ENCODE data around the gene ABCB1.
"Not testable (repeated sequence)": the region's sequence is repeated elsewhere in the genome, so short reads cannot be mapped to it uniquely, and the experiment has no call there.

ABCB1 gene

DNA sequence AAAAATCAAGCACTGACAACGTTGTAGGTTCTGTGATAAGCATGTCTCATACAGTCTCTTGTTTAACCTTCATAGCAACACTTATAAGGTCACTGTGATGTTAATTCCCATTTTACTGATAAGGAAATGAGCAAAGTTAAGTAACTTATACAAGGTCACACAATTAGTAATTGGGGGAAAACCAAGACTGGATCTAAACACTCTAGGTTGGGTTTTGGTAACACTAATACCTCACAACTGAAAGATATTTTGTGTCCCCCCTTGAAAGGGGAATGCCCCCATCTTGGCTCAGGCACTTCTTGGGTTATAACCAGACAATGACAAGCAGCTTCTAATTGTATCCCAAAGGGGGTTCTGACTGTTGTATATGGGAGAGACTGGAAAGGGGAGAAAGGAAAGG, 89.2 kb downstream of the ABCB1 start:
- no peak for DNase-seq

DNA sequence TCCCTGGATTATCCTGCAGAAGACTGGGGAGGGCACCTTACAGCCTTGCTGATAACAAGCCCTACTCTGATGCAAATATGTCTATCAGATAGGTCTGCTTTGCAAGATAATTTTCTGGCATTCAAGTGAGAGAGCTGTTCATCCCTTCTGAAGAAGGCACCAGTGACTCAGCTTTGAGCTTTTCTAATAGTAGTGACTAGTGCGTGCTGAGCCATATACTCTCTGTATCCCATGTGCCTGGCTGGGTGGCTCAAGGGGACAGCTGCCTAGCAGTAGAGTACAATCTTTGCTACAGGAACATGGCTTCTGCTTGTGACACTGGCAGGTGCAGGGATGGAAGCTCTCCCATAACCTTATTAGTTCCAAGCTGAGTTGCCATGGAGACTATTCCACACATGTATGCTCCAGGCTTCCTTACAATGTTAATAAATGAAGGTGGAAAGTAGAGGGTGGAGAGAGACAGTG, 90.2 kb downstream of the ABCB1 start:
- no peak for DNase-seq

DNA sequence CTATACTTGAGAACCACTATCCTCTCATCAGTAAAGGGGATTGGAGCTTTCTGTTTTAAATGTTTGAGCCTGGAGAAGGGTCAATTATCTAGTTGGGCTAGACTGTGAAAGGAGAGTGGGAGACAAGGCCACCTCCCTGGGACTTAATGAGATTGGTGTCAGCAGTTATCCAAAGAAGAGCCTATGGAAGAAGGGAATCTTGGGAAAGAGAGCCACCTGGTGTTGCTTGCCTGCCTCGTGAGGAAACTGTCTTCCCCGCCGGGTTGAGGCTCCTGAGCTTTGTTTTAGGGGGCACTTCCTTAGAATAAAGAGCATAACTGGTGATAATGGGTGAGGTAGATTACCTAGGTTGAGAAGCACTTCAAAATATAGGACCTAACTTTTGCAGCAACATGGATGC, 93.2 kb downstream of the ABCB1 start:
- no peak for DNase-seq

DNA sequence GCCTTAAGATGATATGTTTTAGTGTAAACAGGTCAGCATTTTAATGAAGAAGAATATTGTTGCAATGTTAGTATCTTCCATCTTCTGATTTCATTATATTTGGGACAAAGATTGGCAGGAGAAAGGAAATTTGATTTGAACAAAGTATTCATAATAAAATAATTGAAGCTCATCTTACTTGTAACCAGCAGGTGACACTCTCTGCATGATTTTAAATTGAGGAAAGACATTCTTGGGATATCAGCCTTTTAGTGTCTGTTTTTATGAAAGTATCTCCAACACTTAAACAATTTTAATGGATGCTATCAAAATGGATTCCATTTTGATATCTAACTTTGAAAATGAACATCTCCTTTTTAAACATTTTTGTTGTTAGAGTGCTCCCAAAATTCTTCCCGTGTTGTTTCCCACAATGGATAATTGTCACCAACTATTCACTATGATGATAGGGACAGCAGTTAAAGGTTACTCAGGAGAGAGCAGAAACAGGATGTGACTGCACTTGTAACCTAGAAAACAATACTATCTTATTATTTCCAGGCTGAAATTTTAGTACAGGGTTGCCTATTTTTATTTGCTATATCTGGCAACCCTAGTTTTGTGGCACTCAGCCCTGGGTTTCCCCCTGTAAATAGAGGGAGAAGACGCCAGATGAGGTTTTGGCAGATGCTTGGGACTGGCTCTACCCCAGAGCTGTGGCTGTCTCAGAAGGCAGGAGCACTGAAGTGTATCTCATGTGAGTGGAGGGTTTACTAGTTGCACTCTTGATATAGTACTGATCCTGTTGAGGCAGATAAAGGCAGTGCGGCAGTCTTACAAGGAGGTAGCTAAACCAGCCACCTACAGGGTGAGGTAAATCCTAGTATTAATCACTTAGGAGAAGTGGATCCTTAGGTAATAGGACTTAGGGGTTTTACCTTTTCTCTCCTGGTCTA, 94.2 kb downstream of the ABCB1 start:
- no peak for DNase-seq

DNA sequence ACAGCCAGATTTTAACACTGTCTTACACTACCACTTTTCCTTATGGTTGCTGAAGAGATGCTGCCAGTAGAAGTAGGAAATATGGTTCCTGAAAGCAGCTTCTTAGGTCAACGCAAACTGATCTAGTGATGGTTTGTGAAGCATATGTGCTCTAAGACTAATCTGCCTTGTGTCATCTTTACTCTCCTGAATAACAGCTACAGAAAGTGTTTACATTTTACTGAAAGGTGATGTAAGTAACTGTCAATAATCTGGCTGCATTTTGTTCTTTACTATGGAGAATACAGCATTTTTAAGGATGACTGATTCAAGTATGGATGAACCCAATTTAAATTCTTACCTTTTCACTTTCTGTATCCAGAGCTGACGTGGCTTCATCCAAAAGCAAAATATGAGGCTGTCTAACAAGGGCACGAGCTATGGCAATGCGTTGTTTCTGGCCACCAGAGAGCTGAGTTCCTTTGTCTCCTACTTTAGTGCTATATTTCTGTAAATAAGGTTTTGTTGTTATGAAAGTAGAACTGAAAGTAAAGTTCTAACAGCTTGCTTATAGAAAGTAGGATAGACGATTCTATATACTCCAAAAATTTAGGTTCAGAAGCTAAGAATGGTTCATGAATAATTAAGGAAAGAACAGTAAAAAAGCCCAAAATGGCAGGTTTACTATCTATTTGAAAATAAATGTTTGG, 95.0 kb downstream of the ABCB1 start:
- DNase-seq: no peak

DNA sequence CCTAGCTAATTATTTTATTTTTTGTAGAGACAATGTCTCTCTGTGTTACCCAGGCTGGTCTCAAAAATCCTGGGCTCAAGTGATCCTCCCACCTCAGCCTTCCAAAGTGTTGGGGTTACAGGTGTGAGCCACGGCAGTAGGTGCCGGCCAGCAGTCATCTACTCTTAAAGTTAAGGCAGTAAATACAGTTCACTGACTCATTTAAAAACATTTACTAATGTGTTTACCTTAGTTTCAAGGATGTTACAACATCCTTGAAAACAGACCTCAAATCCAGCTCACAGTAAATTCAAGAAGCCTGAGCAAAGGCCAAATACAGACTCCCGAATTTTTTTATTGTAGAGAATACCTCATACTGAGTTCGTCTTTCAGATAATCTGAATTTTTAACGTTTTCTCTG, 95.6 kb downstream of the ABCB1 start:
- DNase-seq: no peak

DNA sequence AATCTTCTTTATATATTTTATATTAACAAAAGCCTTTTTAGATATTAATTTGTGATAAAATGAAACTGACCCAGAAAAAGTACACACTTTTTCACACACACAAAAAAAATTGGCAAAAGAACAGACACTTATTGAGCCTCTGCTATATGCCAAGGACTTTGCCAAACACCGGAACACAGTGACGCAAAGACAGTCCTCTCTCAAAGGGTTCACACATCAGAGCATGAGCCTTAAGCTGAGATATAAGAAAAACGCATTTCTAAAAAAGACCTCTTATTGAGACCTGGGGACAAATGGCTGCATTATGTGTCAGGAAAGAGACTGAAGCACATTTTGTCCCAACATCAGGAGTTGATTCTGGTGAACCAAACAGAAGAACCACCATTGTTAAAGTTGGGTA, 101.2 kb downstream of the ABCB1 start:
- no peak for DNase-seq

DNA sequence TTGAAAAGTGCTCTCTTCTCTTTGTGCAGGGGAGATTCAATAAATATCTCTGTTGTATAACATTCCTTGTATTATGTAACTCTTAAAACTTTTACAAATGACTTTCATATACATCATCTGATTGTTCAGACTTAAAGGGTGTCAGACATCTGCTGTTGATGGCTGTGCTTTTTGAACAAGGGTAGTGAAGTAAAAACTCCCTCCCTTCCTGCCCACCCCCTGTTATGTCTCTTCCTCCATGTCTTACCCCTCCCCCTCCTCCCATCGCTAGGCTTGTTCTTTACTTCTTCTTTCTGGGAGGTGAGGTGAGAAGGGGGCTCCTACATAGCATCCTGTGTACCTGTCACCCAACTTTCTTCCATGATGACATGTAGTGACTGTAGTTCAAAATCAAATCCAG, 101.8 kb downstream of the ABCB1 start:
- DNase-seq: no peak

DNA sequence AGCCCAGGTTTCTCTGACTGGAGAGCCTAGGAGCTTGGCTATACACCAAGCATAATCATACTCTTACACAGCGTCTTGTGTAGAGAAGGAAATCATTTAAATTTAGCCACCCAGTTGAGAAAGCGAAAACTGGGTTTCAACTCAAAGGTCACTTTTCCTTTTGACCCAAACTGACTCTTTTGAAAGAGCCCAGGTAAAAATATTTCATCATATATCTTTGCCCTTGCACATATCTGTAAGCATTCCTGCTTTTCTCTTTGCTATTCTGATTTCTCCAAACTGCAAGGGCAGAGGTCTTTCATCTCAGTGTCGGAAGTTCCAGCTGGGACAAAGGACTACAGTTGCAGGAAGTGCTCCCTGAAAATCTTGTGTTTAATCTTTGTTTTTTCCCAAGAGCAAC, 103.2 kb downstream of the ABCB1 start:
- no peak for DNase-seq

DNA sequence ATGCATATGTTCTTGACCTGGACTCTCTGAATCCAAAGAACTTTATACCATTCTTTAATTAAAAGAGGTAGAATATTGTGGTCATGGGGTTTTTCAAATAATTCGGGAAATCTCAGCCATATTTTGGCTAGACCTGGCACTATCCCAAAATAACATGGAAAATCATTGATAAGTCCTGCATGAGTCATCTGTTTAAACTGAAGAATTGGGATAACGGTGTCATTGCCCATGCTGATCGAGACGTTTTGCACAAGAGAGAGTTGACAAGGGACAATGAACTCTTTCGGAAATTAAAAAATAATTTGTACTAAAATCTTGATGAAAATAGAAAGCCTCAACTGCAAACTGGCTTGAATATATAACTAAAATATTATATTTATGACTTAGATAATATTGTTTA, 105.3 kb downstream of the ABCB1 start:
- DNase-seq: no peak

DNA sequence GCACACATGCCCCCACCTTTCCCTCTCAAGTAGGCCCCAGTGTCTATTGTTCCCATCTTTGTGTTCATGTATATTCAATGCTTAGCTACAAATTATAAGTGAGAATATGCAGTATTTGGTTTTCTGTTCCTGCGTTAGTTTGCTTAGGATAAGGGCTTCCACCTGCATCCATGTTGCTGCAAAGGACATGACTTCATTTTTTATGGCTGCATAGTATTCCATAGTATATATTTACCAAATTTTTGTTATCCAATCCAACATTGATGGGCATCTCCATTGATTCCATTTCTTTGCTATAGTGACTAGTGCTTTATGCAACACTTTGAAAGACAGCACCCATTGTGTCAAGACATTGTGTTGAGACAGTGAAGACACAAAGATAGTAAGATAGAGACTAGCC, 106.2 kb downstream of the ABCB1 start:
- no peak for DNase-seq

DNA sequence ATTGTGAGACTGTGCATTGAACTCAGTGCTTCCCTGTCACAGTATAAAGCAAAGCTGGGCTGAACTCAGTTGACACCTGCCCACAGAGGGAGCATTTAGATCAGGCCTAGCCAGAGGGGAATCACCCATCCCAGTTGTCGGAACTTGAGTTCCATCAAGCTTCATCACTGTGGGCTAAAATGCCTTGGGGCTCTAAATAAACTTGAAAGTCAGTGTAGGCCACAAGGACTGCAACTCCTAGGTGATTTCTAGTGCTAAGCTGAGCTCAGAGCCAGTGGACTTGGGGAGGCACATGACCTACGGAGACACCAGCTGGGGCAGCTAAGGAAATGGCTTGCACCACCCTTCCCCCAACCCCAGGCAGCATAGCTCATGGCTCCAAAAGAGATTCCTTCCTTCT, 117.6 kb downstream of the ABCB1 start:
- DNase-seq: no peak

DNA sequence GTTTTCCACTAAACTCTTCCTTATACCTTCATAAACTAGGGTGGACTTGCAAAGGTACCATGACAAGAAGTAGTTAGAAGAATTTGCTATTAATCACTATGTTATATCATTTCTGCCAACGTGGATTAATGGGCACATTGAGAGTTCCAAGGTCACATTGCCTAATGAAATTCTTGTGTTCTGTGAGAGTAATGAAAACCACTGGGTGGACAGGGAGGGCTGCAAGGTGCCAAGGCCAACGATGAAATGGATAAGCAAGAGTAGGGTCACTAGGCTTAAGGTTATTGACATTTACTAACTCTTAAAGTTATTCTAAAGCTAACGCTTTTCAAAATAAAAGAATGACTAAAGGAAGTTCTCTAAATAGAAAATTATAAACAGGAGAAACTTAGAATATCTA, 118.6 kb downstream of the ABCB1 start:
- DNase-seq: no peak

DNA sequence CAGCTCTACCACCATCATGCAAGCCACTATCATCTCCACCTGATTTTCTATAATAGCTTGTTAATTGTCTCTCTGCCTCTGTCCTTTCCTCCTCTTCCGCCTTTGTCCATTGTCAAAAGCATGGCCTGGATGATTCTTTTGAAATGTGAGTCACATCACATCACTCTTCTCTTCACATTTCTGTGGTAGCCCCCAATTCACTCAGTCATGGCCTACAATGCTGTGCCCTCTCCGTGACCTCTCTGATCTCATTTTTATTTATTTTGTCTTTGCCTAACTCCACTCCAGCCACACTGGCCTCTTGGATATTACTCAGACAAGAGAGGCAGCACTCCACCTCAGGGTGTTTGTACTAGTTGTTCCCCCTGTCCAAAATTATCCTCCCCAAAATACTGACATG, 120.3 kb downstream of the ABCB1 start:
- no peak for DNase-seq

DNA sequence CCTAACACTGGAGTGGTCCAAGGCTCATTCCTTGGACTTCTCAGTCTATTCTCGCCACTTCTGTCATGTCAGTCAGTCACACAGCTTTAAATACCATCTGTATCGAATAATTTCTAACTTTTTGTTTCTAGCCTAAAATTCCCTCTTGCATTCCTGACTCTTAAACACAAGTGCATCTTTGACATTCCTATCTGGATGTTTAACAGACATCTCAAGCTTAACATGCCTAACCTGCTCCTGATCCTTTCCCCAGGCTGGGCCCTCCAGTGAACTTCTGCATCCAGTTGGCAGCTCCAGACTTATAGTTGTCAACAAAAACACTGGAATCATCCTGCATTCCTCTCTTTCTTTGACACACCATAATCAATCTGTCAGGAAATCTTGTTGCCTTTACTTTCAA, 120.7 kb downstream of the ABCB1 start:
- DNase-seq: no peak

DNA sequence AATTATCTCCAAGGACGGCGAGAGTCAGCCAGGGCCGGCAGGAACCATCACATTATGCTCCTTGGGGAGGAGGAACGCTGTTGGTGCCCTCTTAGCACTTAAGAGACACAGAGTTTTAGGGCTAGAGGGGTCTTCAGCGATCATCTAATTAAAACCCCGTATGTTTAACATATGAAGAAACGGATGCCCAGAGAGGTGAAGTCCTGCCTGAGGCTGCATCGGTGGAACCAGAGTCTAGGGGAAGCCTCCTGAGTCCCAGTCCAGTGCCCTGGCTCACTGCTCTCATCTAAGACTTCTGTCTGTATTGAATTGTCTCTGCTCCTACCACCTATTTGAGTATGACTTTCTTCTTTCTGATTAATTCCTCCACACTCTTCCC, 124.5 kb downstream of the ABCB1 start:
- no peak for DNase-seq

DNA sequence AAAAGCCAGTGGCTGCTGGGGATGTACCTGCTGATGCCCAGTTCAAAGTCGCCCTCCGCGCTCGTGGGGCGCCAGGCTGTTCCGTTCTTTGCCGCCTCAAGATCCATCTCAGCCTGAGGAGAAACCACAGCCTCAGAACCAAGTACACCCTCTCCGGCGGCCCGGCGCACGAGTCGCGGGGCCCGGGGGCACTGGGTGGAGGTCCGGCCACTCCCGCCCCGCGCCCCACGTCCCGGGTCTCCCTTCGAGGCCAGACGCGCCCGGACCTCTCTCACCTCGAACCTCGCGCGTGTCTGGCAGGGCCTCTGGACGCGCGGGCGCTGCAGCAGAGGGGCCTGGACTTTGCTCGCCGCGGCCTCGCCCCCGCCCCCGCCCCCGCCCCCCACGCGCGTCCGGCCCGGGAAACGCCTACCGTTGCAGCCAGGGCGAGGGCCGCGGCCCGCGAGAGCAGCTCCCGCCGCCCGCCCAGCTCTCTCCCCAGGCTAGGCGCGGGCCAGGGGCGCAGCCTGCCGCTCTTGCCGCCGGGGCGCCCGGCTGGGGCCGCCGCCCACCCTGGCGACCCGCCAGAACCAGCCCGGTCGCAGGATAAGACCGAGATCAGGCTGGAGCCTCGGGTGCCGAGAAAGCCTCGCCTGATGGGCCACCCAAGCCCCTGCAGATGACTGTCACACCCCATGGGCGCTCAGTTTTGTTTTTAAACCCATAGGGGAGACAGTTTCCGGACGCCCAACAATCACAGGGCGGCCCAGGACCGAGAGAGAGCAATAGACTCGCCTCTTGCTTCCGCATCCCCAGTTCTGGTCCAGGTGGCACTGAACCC, 125.1 kb downstream of the ABCB1 start, which contains the start of gene ABCB4:
Gene ABCB4 (minus strand): TSS at position 322 of the 820 bp plus-strand sequence. CDS start 215 bp downstream, at position 107.
- no peak for DNase-seq

DNA sequence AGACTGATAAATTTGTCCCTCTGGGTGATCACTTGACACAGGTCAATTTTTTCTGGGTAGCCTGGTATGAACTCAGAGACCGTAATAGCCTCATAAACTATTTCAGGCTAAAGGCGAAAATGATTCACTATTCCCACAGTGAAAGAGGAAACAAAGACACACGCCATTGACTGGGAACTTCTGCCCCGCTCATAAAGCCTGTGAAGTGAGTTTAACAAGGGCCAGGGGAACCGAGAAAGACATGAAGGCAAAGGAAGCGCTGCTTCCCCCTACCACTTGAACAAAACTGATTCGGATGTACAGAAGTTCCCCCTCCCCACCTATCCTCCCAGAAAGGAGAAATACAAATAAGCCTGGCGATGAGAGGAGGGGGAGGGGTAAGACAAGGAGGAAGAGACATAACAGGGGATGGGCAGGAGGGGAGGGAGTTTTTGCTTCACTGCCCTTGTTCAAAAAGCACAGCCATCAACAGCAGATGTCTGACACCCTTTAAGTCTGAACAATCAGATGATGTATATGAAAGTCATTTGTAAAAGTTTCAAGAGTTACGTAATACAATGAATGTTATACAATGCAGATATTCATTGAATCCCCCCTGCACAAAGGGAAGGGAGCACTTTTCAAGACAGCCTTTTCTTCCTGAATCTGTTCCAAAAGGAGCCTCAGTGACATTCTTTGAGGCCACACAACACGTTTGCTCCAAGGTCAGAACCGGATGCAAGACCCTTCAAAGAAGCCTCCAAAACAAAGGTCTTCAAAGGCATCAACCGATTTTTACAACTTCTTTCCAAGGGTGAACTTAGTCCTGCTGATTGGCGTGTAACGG, 125.9 kb downstream of the ABCB1 start:
- no peak for DNase-seq

DNA sequence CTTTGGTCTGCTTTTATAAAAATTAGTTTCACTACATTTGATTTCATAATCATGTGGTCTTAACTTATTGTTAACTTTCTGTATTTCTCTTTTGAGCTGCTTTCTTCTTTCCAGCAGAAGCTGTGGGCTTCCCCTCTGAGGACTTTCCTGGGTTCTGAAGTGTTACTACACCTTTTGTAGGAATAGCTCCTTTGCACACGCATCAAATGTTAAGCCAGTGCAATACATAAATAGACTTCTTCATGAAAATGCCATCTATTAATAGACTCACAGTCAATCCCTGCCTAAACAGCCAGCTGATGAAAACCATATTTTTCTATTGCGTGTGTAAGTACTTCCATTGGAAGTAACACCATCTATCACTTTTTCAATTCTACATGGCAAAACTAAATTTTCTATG, 126.7 kb downstream of the ABCB1 start:
- DNase-seq: no peak

DNA sequence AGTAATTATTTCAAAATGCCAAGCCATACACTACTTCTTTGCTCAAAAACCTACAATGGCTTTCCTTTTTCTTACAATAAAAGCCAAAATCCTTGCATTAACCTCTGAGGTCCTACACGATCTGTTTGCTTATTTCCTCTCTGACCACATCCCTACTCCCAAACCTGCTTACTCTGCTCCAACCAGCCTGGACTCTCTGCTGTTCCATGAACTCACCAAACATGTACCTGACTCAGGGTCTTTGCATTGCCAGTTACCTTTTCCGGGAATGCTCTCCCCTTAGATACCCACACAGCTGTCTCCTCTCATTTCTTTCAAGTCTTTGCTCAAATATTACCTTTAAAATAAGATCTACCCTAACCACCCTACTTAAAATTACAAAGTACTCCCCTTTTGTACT, 127.5 kb downstream of the ABCB1 start:
- no peak for DNase-seq

DNA sequence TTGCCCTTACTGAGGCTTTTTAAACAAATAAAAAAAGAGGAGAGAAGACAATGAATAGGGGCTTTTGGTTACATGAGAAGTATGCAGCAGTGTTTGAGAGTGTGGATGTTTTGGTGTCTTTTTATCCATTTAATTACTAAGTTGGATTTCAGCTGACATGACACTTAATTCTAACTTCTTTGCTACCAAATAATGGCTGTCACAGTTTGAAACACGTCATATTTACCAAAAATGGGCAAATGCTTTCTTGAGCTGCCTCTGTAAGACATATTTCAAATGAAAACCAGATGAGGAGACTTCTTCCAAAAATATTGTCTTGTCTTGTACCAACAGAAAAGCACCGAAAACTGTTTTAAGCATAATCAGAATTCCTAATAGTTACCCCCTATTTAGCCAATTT, 129.2 kb downstream of the ABCB1 start:
- no peak for DNase-seq

DNA sequence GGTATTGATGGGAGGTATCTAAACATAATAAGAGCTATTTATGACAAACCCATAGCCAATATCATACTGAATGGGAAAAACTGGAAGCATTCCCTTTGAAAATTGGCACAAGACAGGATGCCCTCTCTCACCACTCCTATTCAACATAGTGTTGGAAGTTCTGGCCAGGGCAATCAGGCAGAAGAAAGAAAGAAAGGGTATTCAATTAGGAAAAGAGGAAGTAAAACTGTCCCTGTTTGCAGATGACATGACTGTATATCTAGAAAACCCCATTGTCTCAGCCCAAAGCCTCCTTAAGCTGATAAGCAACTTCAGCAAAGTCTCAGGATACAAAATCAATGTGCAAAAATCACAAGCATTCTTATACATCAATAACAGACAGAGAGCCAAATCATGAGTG, 131.5 kb downstream of the ABCB1 start:
- not testable (repeated sequence) for DNase-seq

DNA sequence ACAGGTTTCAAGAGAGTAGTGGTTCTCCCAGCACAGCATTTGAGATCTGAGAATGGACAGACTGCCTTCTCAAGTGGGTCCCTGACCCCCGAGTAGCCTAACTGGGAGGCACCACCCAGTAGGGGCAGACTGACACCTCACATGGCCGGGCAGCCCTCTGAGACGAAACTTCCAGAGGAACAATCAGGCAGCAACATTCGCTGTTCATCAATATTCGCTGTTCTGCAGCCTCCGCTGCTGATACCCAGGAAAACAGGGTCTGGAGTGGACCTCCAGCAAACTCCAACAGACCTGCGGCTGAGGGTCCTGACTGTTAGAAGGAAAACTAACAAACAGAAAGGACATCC, 135.2 kb downstream of the ABCB1 start:
- DNase-seq: not testable (repeated sequence)

All from activated T-cell treated with anti-CD3 and anti-CD28 coated beads for 4 hours (primary cell).